ENCODE measurements around the gene WBP1.
"Not testable (repeated sequence)": the region's sequence is repeated elsewhere in the genome, so short reads cannot be mapped to it uniquely, and the experiment has no call there.

WBP1 gene

DNA sequence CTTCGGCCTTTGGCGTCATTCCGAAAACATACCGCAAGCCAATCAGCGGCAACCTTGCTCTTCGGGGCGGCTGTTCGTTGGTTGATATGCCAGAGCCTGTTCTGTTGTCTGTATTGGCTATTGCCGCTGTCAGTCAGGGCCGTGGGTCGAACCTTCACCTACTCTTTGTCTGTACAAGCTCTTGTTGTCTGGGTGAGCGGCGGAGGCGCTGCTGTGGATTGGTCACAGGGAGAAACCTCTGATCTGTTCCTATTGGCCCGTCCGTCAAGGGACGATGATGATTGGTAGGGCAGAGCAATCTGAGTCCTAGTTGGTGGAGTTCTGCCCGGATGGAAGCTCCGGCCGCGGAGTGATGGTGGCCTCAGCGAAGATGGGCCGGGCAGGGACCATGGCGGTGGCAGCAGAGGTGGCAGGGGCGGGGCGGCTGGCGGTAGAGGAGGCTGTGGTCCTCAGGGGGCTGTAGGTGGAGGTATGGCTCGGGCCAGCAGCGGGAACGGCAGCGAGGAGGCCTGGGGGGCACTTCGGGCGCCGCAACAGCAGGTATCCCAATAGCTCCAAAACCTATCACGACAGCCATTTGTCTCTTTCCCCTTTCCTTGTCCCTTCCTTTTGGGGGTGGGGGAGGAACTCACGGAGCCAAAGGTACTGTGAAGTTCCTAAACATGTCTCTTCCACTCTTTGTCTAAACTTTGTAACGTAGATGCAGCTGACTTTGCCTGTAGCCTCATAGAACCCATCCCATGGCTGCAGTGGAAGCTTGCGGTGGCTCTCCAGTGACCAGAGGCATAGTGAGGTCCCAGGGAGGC, at the start of gene WBP1:
Gene WBP1 (plus strand): TSS at position 307 of the 806 bp plus-strand sequence. CDS start 165 bp downstream, at position 472.
- DNase-seq (ENCODE audit: low read depth in 2 of 2), result peak; percentile 95 to 97

DNA sequence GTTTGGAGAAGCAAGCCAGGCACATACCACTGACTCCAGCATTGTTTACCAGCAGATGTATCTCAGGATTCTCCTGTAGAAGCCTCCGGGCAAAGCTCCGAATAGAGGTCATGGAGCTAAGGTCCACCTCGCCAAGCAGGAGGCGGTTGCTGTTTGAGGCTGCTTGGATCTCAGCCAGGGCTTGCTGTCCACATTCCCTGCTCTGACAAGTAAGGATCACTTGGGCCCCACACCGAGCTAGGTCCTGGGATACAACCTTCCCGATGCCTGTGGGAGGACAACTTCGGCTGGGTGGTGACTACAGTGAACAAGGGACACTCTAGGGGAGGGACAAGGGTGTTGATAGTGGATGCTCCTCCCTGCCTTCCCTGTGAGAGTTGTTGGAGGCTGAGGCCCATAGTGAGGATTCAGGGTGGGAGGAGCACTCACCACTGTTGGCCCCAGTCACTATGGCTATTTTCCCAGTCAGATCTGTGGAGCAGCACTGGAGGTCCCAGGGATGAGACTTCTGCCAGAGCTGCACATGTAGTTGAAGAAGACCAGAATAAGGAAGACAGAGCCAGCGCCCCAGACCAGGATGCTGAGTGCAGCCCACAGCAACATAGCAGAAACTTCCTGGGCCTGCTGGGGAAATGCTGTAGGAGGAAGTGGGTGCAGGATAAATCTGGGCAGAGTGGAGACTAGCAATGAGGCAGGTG, 45.1 kb upstream of the WBP1 start:
- no peak for DNase-seq (ENCODE audit: low read depth in 2 of 2)

DNA sequence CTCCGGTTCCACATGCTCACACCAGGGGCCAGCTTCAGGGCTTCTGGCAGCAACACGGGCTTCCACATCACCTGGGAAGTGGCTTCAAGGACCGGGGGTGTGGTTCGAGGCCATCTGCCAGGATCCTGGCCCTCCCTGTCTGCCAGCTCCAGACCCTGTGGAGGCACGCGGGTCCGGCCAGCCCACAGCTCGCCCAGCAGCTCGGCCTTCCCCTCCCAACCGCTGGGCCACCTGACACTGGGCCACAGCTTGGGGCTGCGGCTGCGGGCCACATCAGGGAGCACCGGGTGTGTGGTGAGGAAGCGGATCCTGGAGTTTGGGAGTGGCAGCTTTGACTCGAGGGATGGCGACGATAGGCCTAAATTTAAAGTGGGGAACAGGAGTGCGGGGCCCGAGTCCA, 43.8 kb upstream of the WBP1 start:
- no peak for DNase-seq (ENCODE audit: low read depth in 2 of 2)

GRCh38 chr2:74414881-74415761, 43.1 kb upstream of the WBP1 start:
- no peak for DNase-seq (ENCODE audit: low read depth in 2 of 2)

DNA sequence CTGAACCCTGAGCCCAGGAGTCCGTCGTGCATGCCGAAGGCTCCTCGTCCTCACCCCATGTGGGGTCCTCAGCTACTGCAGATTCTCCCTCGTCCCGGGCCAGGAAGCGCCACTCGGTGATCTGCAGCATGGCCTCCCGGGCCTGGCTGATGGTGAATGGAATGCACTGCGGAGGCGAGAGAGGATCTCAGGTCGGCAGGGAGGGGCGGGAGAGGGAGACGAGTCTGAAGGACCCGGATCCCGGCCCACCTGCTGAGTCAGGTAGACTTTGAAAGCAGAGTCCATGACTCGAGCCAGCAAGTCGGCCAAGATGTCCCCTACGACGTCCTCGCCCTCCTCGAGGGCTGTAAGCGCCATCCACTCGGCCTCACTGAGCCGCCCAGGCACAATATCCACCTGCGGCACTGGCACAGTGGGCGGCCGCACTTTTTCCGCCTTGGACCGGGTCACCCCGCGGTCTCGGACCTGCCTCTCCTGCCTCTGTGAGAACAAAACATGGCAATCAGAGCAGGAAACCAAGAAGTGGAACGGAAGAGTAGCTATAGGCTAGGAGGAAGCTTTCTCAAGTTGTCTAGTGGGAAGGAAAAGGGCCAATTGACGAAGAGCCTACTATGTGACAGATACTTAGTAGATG, 42.4 kb upstream of the WBP1 start:
- no peak for DNase-seq (ENCODE audit: low read depth in 2 of 2)

DNA sequence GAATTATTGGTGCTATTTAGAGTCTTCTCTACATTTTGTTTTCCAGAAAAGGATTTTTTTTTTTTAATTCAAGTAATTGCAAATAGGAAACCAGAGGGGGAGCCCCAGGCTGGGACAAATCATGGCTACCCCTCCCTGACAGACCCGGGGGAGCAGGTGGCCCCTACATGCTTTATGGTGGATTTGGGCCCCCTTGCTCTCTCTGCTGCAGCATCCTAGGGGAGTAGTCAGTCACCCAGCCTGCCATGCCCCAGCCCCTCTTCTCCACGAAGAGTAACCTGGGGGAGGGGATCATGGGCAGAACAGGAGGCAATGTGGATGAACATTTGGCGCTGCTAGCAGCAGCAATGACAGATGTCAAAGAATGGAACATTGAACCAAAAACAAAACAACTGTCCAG, 41.5 kb upstream of the WBP1 start:
- DNase-seq (ENCODE audit: low read depth in 2 of 2), result no peak

DNA sequence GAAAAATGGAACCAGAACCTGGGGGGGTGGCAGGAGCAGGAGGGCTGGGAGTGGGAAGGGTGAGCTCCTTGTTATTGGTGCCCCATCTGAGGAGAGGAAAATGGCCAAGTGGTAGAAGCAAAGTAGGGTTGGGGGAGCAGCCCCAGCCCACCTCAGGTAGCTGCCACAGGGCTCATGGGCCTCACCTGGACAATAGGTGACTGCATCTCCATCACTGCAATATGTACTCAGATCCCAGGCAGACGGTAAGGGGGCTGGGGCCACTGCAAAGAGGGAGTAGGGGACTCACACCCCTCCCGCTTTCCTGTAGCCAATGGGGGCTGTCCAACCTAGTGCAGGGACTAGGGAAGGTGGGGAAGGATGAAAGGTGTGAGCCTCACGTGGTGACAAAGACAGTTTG, 41.0 kb upstream of the WBP1 start:
- DNase-seq (ENCODE audit: low read depth in 2 of 2), result no peak

GRCh38 chr2:74417763-74418162, 40.5 kb upstream of the WBP1 start:
- no peak for DNase-seq (ENCODE audit: low read depth in 2 of 2)

- no peak for DNase-seq (ENCODE audit: low read depth in 2 of 2)
Measured at GRCh38 chr2:74418312-74418711, 39.9 kb upstream of the WBP1 start.

GRCh38 chr2:74419345-74419744, 38.9 kb upstream of the WBP1 start:
- no peak for DNase-seq (ENCODE audit: low read depth in 2 of 2)

DNA sequence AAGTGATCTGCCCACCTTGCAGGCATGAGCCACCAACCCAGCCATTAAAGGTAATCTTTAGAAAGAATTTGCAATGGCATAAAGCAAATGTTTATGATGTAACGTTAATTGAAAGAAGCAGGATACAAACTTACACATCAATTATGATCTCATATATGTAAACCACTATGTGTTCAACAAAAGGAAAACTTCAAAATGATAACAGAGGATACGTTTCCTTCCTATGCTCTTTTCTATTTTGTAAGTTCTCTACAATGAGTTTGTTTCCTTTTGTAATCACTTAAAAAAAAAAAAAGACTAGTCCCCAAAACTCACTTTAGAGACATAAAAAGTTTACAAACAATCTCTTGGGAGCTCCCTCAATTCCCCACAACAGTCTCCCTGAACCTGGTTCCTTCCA, 38.2 kb upstream of the WBP1 start:
- DNase-seq (ENCODE audit: low read depth in 2 of 2), result no peak

DNA sequence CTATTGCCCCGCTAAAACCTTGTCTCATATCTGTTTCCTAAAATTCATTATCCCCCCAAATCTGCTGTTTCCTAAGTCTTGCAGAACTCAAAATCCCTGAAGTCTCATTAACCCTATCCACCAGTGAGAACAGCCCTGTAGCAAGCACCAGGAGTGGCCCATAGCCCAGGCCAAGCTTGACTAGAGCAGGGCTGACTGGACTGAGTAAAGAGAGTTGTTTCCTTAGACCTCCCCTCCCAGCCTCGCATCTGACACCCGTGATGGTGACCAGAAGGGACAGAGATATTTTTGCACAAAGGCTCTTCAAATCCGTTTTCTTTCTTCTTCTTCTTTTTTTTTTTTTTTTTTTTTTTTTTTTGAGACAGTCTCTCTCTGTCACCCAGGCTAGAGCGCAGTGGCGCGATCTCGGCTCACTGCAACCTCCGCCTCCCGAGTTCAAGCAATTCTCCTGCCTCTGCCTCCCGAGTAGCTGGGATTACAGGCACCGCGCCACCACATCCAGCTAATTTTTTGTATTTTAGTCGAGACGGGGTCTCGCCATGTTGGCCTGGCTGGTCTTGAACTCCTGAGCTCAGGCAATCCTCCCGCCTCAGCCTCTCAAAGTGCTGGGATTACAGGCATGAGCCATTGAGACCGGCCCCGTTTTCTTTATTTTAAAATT, 37.7 kb upstream of the WBP1 start:
- DNase-seq (ENCODE audit: low read depth in 2 of 2), result not testable (repeated sequence)

DNA sequence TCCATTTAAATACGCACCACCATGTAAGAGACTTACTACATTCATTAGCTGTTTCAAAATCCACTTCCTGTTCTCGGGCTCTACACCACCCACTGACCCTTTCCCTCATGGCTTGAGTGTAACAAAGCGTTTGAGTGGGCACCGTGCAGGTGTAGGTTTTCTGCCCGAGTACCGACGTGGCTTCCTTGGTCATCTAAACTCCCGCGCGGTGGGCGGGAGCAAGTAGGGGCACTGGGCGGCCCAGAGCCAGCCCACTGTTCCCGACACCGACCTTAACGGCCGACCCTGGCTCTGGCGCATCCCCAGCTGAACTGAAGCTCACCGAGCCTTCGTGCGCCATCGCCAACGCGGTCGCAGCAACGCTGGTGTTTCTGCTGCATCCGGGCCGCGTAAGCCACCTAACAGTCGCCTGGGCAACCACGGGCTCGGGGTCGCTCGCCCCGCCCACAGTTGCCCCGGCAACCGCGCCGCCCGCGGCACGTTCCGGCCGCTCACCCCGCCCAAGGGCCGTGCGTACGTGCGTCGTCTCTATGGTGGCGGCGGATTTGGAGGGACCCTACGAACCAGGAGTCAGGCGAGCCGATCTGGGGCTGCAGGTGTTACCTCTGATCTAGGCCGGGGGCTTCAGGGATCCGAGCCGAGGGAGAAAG, 36.9 kb upstream of the WBP1 start, which contains the start of the genes C2orf81 and WDR54:
Gene C2orf81 (minus strand): TSS at position 399 of the 650 bp plus-strand sequence. CDS start 59 bp downstream, at position 340.
Gene WDR54 (plus strand): TSS at position 510 of the 650 bp plus-strand sequence. CDS start 424 bp downstream, outside the sequence.
- peak; percentile 89 to 91 for DNase-seq (ENCODE audit: low read depth in 2 of 2)

DNA sequence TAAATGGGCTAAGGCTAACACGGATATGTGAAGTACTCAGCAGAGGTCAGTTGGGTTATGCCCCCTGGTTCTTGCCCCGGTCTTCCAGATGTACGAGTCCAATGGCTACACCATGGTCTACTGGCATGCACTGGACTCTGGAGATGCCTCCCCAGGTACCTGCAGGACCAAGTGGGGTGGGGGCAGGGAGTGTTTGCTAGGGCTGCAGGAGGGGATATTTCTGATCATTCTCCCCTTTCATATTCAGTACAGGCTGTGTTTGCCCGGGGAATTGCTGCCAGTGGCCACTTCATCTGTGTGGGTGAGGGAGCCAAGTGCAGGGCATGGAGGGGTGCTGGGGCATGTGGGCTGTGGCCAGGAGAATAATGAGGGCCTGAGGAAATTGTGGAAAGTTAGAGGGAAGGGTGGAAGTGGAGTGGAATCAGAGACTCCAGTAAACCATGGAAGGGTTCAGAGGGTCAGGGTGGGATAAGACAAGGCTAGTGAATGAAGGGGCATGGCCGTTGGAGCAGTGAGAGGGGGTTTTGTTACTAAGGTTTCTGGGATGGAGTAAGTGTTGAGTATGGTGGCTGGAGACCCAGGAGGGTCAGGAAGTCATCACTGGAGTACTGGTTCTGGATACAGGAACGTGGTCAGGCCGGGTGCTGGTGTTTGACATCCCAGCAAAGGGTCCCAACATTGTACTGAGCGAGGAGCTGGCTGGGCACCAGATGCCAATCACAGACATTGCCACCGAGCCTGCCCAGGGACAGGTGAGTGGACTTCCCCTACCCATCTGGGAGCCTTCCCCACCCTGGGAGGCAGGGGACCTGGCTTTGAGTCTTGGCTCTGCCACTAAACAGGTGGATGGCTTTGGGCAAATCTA, 34.8 kb upstream of the WBP1 start:
- no peak for DNase-seq (ENCODE audit: low read depth in 2 of 2)

DNA sequence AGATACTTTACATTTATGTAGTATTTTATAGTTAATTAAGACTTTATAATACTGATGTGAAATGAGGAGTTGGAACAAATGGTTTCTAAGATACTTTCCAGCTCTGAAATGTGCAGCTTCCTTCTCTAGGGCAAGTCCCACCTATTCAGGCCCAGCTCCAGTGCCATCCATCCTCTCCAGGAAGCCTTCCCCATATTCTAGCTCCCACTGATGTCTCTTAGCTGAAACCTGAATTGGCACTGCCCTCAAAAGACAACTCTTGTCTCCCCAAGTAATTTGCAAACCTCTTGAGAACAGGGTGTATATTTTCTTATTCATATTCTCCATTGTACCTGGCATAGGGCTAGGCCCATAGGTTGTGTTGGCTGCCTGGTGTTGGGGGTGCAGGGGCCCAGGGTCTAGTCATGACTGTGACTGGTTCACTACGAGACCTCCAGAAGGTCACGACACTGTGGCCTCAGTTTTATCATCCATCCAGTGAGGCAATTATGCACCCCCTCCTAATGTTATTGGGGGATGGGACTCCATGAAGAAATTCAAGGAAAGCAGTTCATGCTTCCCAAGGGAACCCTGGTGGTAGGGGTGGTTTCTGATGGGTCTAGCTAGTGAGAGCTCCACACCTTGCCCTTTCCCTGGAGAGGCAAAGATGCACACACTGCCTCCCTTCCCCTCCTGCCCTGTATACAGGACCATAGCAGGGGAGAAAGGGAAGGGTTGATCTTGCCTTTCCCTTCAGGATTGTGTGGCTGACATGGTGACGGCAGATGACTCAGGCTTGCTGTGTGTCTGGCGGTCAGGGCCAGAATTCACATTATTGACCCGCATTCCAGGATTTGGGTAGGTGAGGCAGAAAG, 33.9 kb upstream of the WBP1 start:
- no peak for DNase-seq (ENCODE audit: low read depth in 2 of 2)

DNA sequence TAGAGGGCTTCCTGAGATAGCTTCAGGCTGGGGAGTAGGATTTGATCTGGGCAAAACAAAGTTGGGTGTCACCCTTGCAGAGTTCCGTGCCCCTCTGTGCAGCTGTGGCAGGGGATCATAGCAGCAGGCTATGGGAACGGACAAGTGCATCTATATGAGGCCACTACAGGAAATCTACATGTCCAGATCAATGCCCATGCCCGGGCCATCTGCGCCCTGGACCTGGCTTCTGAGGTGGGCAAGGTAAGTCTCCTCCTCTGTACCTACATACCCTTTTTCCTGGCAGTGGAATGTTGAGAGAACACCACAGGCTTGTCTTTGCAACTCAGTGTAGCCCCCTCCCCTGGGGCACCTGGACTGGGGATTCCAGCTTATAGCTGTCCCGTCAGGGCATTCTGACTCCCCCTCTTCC, 33.2 kb upstream of the WBP1 start:
- DNase-seq (ENCODE audit: low read depth in 2 of 2), result no peak

- DNase-seq (ENCODE audit: low read depth in 2 of 2), result no peak
Measured at GRCh38 chr2:74425523-74425922, 32.7 kb upstream of the WBP1 start.

GRCh38 chr2:74426181-74426758, 32.0 kb upstream of the WBP1 start:
- no peak for DNase-seq (ENCODE audit: low read depth in 2 of 2)

All from stimulated activated CD8-positive, alpha-beta memory T cell treated with anti-CD3 and anti-CD28 coated beads, Interleukin-2, amount 100 ng/mL, for 1 hour (primary cell).